GM12878 (cell line): ENCODE data around the gene RARA. TPM values are rescaled to one million over a fixed set of nuclear protein-coding genes. Genes with fewer than 3 reads are reported as not detected.

ENCODE experiments used
- BACH1 ChIP-seq: fragments of 450-650 bp; IDR thresholded peaks from 2 replicates; pipeline ENCODE4 v1.6.1; 2017; ENCODE audit warnings: mild to moderate bottlenecking, borderline replicate concordance
- BCLAF1 ChIP-seq: fragments of 450-650 bp; IDR thresholded peaks from 2 replicates; pipeline ENCODE4 v1.6.1; 2017; ENCODE audit warnings: antibody characterized with exemption, mild to moderate bottlenecking, moderate library complexity
- CHD1 ChIP-seq: IDR thresholded peaks from 2 replicates; pipeline ENCODE4 v1.6.1; 2012; ENCODE audit warnings: low read depth, low read length, improper control_type of control experiment
- FOXK2 ChIP-seq: fragments of 450-650 bp; IDR thresholded peaks from 2 replicates; pipeline ENCODE4 v1.6.1; 2017; ENCODE audit warnings: mild to moderate bottlenecking, moderate library complexity
- HCFC1 ChIP-seq: fragments of 150-350 bp; IDR thresholded peaks from 2 replicates; pipeline ENCODE4 v1.6.1; 2014; ENCODE audit warnings: low read length
- LARP7 ChIP-seq: fragments of 450-650 bp; IDR thresholded peaks from 2 replicates; pipeline ENCODE4 v1.6.1; 2017; ENCODE audit warnings: mild to moderate bottlenecking
- MLLT1 ChIP-seq: fragments of 450-650 bp; IDR thresholded peaks from 2 replicates; pipeline ENCODE4 v1.6.1; 2016; ENCODE audit warnings: mild to moderate bottlenecking
- MYC ChIP-seq: IDR thresholded peaks from 2 replicates; pipeline ENCODE4 v1.6.1; 2011; ENCODE audit warnings: mild to moderate bottlenecking, low read length, moderate library complexity, inconsistent platforms; ENCODE audit not compliant: insufficient read depth, insufficient replicate concordance, insufficient read length, severe bottlenecking
- PKNOX1 ChIP-seq: fragments of 450-650 bp; IDR thresholded peaks from 2 replicates; pipeline ENCODE4 v1.6.1; 2016; ENCODE audit warnings: mild to moderate bottlenecking
- POLR2AphosphoS2 ChIP-seq: IDR thresholded peaks from 2 replicates; pipeline ENCODE4 v1.6.1; 2011; ENCODE audit warnings: low read depth, mild to moderate bottlenecking, low read length, improper control_type of control experiment, moderate library complexity
- RAD51 ChIP-seq: fragments of 450-650 bp; IDR thresholded peaks from 2 replicates; pipeline ENCODE4 v1.6.1; 2016; ENCODE audit warnings: moderate library complexity, mild to moderate bottlenecking, inconsistent platforms
- TCF3 ChIP-seq: IDR thresholded peaks from 2 replicates; pipeline ENCODE4 v1.6.1; 2012; ENCODE audit warnings: low read depth, mild to moderate bottlenecking, low read length, borderline replicate concordance; ENCODE audit not compliant: insufficient read depth
- WRNIP1 ChIP-seq: IDR thresholded peaks from 2 replicates; pipeline ENCODE4 v1.6.1; 2011; ENCODE audit warnings: low read depth, low read length, improper control_type of control experiment, borderline replicate concordance
- ZNF217 ChIP-seq: fragments of 450-650 bp; IDR thresholded peaks from 2 replicates; pipeline ENCODE4 v1.6.1; 2017; ENCODE audit warnings: antibody characterized with exemption, mild to moderate bottlenecking
- polyA plus RNA-seq, 11 experiments: library from polyadenylated mRNA; depleted of rRNA in 4 of 11; unstranded in 6 of 11; stranded (reverse) in 5 of 11; fragments of >200 nt; fragmentation: Nextera tagmentation in 4 of 11; fragmentation: Illumina TruSeq in 1 of 11; extraction: Ambion mirVana in 4 of 11; extraction: Trizol in 1 of 11; gene quantifications; 1 replicate in 1 of 11; 2 replicates in 10 of 11; pipeline versions ENCODE4 v1.2.1 to v1.2.3, GENCODE V29; 2011 to 2016; ENCODE audit warnings: inconsistent platforms in 2 of 11, missing spikeins in 2 of 11, low read depth in 1 of 11
- total RNA-seq, 4 experiments: library from RNA; depleted of rRNA in 3 of 4; stranded (reverse); fragments of >200 nt in 3 of 4; fragmentation: Illumina TruSeq in 1 of 4; extraction: Trizol in 1 of 4; gene quantifications; 2 replicates each; pipeline versions ENCODE4 v1.2.1 to v1.2.3, GENCODE V29; 2013 to 2021
- TF ChIP-seq, protein P1 (sequence below): IDR thresholded peaks from 2 replicates; pipeline ENCODE4 v1.6.1; 2012; ENCODE audit warnings: improper control_type of control experiment, low read depth, low read length; ENCODE audit not compliant: insufficient replicate concordance
- TF ChIP-seq, protein P2 (sequence below): IDR thresholded peaks from 2 replicates; pipeline ENCODE4 v1.6.1; 2012; ENCODE audit warnings: mild to moderate bottlenecking, low read depth, low read length

The RARA gene
- total and polyA plus RNA-seq, 10 of the 15 experiments (the other 5 are each of a cell fraction or from before 2014, with no cell fraction given): 0.13 to 33.6 (median 13.6) TPM

DNA sequence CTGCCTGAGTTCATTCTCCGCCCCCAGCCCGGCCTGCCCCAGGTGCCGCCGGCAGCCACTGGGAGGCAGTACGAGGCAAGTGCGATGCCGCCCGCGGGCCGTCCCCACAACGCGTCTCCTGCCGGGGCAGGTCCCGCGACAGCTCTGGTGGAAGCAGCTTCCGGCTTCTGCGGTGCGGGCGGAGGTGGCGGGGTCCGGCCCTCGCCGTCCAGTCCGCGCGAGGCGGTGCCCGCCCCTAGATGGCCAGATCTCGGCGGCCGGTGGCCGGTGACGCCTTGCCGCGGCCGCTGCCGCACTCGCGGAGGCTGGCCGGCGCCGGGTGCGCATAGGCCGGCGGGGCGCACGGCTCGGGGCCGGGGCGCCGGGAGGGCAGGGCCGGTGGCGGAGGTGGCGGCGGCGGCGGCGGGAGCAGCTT, 53.7 kb downstream of the RARA start (continued):
- TF ChIP-seq RAD51 (no peak), MLLT1 (no peak), HCFC1 (no peak), ZNF217 (0 out of 2 replicates have a peak, but pooled peaks have one; percentile 12), FOXK2 (no peak), POLR2AphosphoS2 (no peak), BCLAF1 (no peak), MYC (no peak), TCF3 (0 out of 2 replicates have a peak, but pooled peaks have one; percentile 15), BACH1 (no peak), WRNIP1 (no peak), LARP7 (no peak; the same call in 1 of the 2 replicates), CHD1 (no peak), PKNOX1 (no peak)
- TF ChIP-seq, protein P1, sequence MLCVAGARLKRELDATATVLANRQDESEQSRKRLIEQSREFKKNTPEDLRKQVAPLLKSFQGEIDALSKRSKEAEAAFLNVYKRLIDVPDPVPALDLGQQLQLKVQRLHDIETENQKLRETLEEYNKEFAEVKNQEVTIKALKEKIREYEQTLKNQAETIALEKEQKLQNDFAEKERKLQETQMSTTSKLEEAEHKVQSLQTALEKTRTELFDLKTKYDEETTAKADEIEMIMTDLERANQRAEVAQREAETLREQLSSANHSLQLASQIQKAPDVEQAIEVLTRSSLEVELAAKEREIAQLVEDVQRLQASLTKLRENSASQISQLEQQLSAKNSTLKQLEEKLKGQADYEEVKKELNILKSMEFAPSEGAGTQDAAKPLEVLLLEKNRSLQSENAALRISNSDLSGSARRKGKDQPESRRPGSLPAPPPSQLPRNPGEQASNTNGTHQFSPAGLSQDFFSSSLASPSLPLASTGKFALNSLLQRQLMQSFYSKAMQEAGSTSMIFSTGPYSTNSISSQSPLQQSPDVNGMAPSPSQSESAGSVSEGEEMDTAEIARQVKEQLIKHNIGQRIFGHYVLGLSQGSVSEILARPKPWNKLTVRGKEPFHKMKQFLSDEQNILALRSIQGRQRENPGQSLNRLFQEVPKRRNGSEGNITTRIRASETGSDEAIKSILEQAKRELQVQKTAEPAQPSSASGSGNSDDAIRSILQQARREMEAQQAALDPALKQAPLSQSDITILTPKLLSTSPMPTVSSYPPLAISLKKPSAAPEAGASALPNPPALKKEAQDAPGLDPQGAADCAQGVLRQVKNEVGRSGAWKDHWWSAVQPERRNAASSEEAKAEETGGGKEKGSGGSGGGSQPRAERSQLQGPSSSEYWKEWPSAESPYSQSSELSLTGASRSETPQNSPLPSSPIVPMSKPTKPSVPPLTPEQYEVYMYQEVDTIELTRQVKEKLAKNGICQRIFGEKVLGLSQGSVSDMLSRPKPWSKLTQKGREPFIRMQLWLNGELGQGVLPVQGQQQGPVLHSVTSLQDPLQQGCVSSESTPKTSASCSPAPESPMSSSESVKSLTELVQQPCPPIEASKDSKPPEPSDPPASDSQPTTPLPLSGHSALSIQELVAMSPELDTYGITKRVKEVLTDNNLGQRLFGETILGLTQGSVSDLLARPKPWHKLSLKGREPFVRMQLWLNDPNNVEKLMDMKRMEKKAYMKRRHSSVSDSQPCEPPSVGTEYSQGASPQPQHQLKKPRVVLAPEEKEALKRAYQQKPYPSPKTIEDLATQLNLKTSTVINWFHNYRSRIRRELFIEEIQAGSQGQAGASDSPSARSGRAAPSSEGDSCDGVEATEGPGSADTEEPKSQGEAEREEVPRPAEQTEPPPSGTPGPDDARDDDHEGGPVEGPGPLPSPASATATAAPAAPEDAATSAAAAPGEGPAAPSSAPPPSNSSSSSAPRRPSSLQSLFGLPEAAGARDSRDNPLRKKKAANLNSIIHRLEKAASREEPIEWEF: no peak
- TF ChIP-seq, protein P2, sequence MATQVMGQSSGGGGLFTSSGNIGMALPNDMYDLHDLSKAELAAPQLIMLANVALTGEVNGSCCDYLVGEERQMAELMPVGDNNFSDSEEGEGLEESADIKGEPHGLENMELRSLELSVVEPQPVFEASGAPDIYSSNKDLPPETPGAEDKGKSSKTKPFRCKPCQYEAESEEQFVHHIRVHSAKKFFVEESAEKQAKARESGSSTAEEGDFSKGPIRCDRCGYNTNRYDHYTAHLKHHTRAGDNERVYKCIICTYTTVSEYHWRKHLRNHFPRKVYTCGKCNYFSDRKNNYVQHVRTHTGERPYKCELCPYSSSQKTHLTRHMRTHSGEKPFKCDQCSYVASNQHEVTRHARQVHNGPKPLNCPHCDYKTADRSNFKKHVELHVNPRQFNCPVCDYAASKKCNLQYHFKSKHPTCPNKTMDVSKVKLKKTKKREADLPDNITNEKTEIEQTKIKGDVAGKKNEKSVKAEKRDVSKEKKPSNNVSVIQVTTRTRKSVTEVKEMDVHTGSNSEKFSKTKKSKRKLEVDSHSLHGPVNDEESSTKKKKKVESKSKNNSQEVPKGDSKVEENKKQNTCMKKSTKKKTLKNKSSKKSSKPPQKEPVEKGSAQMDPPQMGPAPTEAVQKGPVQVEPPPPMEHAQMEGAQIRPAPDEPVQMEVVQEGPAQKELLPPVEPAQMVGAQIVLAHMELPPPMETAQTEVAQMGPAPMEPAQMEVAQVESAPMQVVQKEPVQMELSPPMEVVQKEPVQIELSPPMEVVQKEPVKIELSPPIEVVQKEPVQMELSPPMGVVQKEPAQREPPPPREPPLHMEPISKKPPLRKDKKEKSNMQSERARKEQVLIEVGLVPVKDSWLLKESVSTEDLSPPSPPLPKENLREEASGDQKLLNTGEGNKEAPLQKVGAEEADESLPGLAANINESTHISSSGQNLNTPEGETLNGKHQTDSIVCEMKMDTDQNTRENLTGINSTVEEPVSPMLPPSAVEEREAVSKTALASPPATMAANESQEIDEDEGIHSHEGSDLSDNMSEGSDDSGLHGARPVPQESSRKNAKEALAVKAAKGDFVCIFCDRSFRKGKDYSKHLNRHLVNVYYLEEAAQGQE: no peak
